Stimulated activated CD4-positive, alpha-beta T cell treated with anti-CD3 and anti-CD28 coated beads, Interleukin-12 subunit alpha, Interleukin-12 subunit beta, amount 100 ng/mL, for 4 hours (primary cell): ENCODE measurements around the gene STING1.
"Not testable (repeated sequence)": the region's sequence is repeated elsewhere in the genome, so short reads cannot be mapped to it uniquely, and the experiment has no call there.

ENCODE experiments used
- DNase-seq: peaks from one replicate; pipeline ENCODE4 v3.0.0-alpha.2; 2020

STING1 gene

GRCh38 chr5:139501381-139501780 lies 18.8 kb upstream of the STING1 start:
- no peak for DNase-seq

GRCh38 chr5:139495638-139496435 lies 13.3 kb upstream of the STING1 start:
- DNase-seq: no peak

- no peak for DNase-seq
These were observed 12.3 kb upstream of the STING1 start for GRCh38 chr5:139494832-139495231.

- DNase-seq: no peak
These were observed 11.7 kb upstream of the STING1 start for GRCh38 chr5:139494256-139494655.

- DNase-seq: no peak
These were observed 10.2 kb upstream of the STING1 start for GRCh38 chr5:139492700-139493192.

GRCh38 chr5:139488260-139488659 lies 5.7 kb upstream of the STING1 start:
- DNase-seq: no peak

GRCh38 chr5:139486201-139486600 lies 3.6 kb upstream of the STING1 start:
- no peak for DNase-seq

GRCh38 chr5:139482890-139483208 lies 291 bp upstream of the STING1 start:
- not testable (repeated sequence) for DNase-seq

- DNase-seq: no peak
These were observed 943 bp downstream of the STING1 start for GRCh38 chr5:139481580-139482049.

GRCh38 chr5:139481122-139481533 lies 1.4 kb downstream of the STING1 start:
- DNase-seq: peak; percentile 33

GRCh38 chr5:139479729-139480128 lies 2.8 kb downstream of the STING1 start:
- DNase-seq: not testable (repeated sequence)

- not testable (repeated sequence) for DNase-seq
These were observed 3.7 kb downstream of the STING1 start for GRCh38 chr5:139478657-139479423.

- DNase-seq: no peak
These were observed 6.5 kb downstream of the STING1 start for GRCh38 chr5:139475865-139476617.

GRCh38 chr5:139474890-139475791 lies 7.4 kb downstream of the STING1 start:
- no peak for DNase-seq

GRCh38 chr5:139473565-139473964 lies 9.0 kb downstream of the STING1 start:
- no peak for DNase-seq

- DNase-seq: no peak
These were observed 9.5 kb downstream of the STING1 start for GRCh38 chr5:139473105-139473504.

GRCh38 chr5:139472386-139473030 lies 10.1 kb downstream of the STING1 start:
- no peak for DNase-seq

- DNase-seq: no peak
These were observed 11.7 kb downstream of the STING1 start, which contains the start of gene SMIM33 for GRCh38 chr5:139470821-139471300. Gene SMIM33 (plus strand): TSS chr5:139471004. CDS start chr5:139471122, 118 bp downstream.

GRCh38 chr5:139468421-139468931 lies 14.1 kb downstream of the STING1 start:
- DNase-seq: no peak

- DNase-seq: no peak
These were observed 19.8 kb downstream of the STING1 start, which contains the start of gene ECSCR for GRCh38 chr5:139462586-139463276. Gene ECSCR (minus strand): TSS chr5:139462743. CDS start chr5:139462670, 73 bp downstream.
